Fibroblast of lung (primary cell): ENCODE results near the gene WAPL.

ENCODE experiments used
- CTCF ChIP-seq, 2 donors: IDR thresholded peaks in 1 of 2; conservative IDR thresholded peaks in 1 of 2; 1 replicate in 1 of 2; 2 replicates in 1 of 2; pipeline ENCODE4 v1.5.1; 2011 to 2012; ENCODE audit warnings: low read length in 2 of 2, control low read depth in 1 of 2, inconsistent platforms in 1 of 2, low read depth in 1 of 2, mild to moderate bottlenecking in 1 of 2
- EZH2 ChIP-seq: IDR thresholded peaks from 2 replicates; pipeline ENCODE4 v1.5.1; 2012; ENCODE audit warnings: low read length, control low read depth, mild to moderate bottlenecking; ENCODE audit errors: missing control alignments

- no peak for TF ChIP-seq CTCF (conservative IDR thresholded peaks at IDR 0.05 in 1 of 2, IDR thresholded peaks at IDR 0.05 in 1 of 2; ENCODE audit: low read depth in 1 of 2, low read length in 2 of 2)
- TF ChIP-seq EZH2 = no peak
Measured at GRCh38 chr10:86409183-86409582, 112.4 kb downstream of the WAPL start.
